GM21786 (cell line): ENCODE data around the gene YIF1B.
"Not testable (repeated sequence)": the region's sequence is repeated elsewhere in the genome, so short reads cannot be mapped to it uniquely, and the experiment has no call there.

Source experiments
- ATAC-seq: cut with Tn5 transposase; IDR thresholded peaks from one replicate; pipeline ENCODE4 v1.9.1; 2021; ENCODE audit not compliant: unreplicated experiment

YIF1B gene

GRCh38 chr19:38315657-38316476 is at the start of gene YIF1B:
Gene YIF1B, minus strand, starts transcription at chr19:38315947. Its CDS starts 30 bp downstream, at chr19:38315917.
- ATAC-seq = peak; percentile 92

- ATAC-seq = not testable (repeated sequence)
Observed at GRCh38 chr19:38362946-38363688, 47.4 kb upstream of the YIF1B start.

- ATAC-seq = no peak
Observed at GRCh38 chr19:38362076-38362945, 46.6 kb upstream of the YIF1B start.

GRCh38 chr19:38361633-38362075 is 45.9 kb upstream of the YIF1B start:
- ATAC-seq = no peak

GRCh38 chr19:38360839-38361631 is 45.3 kb upstream of the YIF1B start:
- no peak for ATAC-seq

GRCh38 chr19:38360351-38360750 is 44.6 kb upstream of the YIF1B start:
- no peak for ATAC-seq

GRCh38 chr19:38359242-38360021 is 43.7 kb upstream of the YIF1B start:
- no peak for ATAC-seq

GRCh38 chr19:38358071-38358470 is 42.3 kb upstream of the YIF1B start:
- no peak for ATAC-seq

- ATAC-seq = no peak
Observed at GRCh38 chr19:38355728-38356725, 40.3 kb upstream of the YIF1B start.

- ATAC-seq = no peak
Observed at GRCh38 chr19:38352611-38353010, 36.9 kb upstream of the YIF1B start.

- no peak for ATAC-seq
Observed at GRCh38 chr19:38351865-38352395, 36.2 kb upstream of the YIF1B start.

GRCh38 chr19:38350883-38351282 is 35.1 kb upstream of the YIF1B start:
- ATAC-seq = no peak

- ATAC-seq = no peak
Observed at GRCh38 chr19:38346837-38347236, 31.1 kb upstream of the YIF1B start.

- no peak for ATAC-seq
Observed at GRCh38 chr19:38340927-38341326, 25.2 kb upstream of the YIF1B start.

- ATAC-seq = not testable (repeated sequence)
Observed at GRCh38 chr19:38339011-38339410, 23.3 kb upstream of the YIF1B start.

- no peak for ATAC-seq
Observed at GRCh38 chr19:38337360-38337653, 21.6 kb upstream of the YIF1B start.

GRCh38 chr19:38336638-38337359 is 21.1 kb upstream of the YIF1B start:
- peak; percentile 44 for ATAC-seq
